ENCODE measurements around the gene SERBP1. TPM values are rescaled to one million over a fixed set of nuclear protein-coding genes. Genes with fewer than 3 reads are reported as not detected.

The SERBP1 gene
- total RNA-seq, 1 experiment from 2014 or later, result 315 TPM

DNA sequence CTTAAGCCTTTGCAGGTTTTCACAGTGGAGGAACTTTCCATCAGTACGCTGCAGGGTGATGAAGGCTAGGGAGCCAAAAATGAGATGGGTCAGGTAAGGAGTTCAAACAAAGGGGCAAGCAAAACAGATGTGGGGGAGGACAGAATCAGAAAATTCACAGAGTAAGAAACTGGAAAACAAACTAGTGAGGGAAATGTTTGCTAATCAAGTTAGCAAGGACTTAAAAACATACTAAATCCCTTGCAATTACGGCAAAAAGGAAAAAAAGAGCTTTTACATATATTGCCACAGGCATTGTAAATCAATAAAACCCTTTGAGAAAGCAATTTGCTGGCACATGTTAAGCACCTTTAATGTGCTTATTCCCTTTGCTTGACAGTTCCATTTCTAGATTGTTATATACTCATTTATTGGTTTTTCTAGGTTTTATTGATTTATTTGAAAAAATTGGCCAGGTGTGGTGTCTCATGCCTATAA lies 45.8 kb upstream of the SERBP1 start:
- no peak for TF ChIP-seq CTCF (IDR thresholded peaks at IDR 0.05; ENCODE audit: unreplicated experiment)
- H3K9me3 Mint-ChIP-seq (ENCODE audit: unreplicated experiment), result no peaks in the 10 kb centered on the region
- ChIA-PET CTCF (interaction anchor here (0.8 to 1.3 kb wide), 2 partner anchors 24 to 29 kb away, joined by 3 to 5 read pairs; no protein-coding TSS in a partner anchor), POLR2A (interaction anchor here (1.1 kb wide), 1 partner anchor 483 kb away, joined by 4 read pairs; no protein-coding TSS in a partner anchor)
- peaks cover 9% of the 10 kb centered on the region for H3K36me3 Mint-ChIP-seq (ENCODE audit: insufficient read depth, unreplicated experiment)
- H3K4me3 Mint-ChIP-seq (ENCODE audit: unreplicated experiment), result no peak overlapping the region
- H3K4me1 Mint-ChIP-seq (ENCODE audit: insufficient read depth, unreplicated experiment), result peaks cover 10% of the 10 kb centered on the region
- BruUV-seq (replicated peaks), result no TSS peak
- intact Hi-C loops (cut with micrococcal nuclease), result no loop called here
- no peaks in the 10 kb centered on the region for H3K27me3 Mint-ChIP-seq (ENCODE audit: insufficient read depth, unreplicated experiment)
- H3K27ac Mint-ChIP-seq (ENCODE audit: low read depth, unreplicated experiment), result no peak overlapping the region
- DNase-seq (ENCODE audit: unreplicated experiment), result no peak

DNA sequence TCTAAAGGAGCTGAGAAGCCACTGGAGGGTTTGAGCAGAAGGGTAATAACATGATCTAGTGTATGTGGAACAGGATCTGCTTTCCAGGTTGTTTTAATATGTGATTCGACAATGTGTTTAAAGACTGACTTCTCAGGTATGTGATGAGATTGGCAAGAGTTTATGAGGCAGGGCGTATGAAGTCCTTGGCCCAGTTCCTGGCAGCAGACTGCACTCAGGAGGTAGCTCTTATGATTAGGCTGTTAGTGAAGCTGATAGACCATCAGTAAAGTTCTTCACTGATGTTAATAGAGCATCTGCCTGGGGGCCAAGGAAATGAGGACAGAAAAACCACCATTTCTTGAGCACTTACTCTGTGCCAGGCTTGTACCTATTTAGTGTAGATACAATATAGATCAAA lies 41.9 kb upstream of the SERBP1 start:
- POLR2A ChIA-PET, result no interaction called here
- CTCF ChIA-PET, result interaction anchor here (0.6 to 1.0 kb wide), 2 partner anchors 289 to 1278 kb away, joined by 3 to 4 read pairs; no protein-coding TSS in a partner anchor
- H3K27me3 Mint-ChIP-seq (ENCODE audit: insufficient read depth, unreplicated experiment), result no peaks in the 10 kb centered on the region
- no peaks in the 10 kb centered on the region for H3K9me3 Mint-ChIP-seq (ENCODE audit: unreplicated experiment)
- no peak overlapping the region for H3K27ac Mint-ChIP-seq (ENCODE audit: low read depth, unreplicated experiment)
- no peak for TF ChIP-seq CTCF (IDR thresholded peaks at IDR 0.05; ENCODE audit: unreplicated experiment)
- intact Hi-C loops (cut with micrococcal nuclease), result no loop called here
- H3K36me3 Mint-ChIP-seq (ENCODE audit: insufficient read depth, unreplicated experiment), result peaks cover 9% of the 10 kb centered on the region
- no peak overlapping the region for H3K4me3 Mint-ChIP-seq (ENCODE audit: unreplicated experiment)
- H3K4me1 Mint-ChIP-seq (ENCODE audit: insufficient read depth, unreplicated experiment), result no peaks in the 10 kb centered on the region
- DNase-seq (ENCODE audit: unreplicated experiment), result no peak
- no TSS peak for BruUV-seq (replicated peaks)

DNA sequence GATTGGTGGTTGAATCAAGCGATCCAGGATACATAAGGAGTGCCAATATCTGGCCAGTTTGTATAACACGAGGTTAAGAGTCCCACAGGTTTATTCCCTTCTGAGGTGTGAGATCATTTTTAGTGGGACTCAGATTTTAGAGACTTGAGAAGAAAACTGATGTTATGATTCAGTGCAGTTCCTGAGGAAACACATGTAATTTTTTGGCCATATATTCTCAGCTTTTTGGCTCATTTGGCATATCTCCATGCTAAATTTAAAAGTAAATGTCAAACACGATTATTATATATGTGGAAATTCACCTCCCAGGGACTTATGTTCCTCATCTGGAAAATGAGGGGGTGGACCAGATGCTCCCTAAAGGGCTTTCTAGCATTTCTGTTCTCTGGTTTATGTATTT lies 39.2 kb upstream of the SERBP1 start:
- H3K27me3 Mint-ChIP-seq (ENCODE audit: insufficient read depth, unreplicated experiment), result no peaks in the 10 kb centered on the region

DNA sequence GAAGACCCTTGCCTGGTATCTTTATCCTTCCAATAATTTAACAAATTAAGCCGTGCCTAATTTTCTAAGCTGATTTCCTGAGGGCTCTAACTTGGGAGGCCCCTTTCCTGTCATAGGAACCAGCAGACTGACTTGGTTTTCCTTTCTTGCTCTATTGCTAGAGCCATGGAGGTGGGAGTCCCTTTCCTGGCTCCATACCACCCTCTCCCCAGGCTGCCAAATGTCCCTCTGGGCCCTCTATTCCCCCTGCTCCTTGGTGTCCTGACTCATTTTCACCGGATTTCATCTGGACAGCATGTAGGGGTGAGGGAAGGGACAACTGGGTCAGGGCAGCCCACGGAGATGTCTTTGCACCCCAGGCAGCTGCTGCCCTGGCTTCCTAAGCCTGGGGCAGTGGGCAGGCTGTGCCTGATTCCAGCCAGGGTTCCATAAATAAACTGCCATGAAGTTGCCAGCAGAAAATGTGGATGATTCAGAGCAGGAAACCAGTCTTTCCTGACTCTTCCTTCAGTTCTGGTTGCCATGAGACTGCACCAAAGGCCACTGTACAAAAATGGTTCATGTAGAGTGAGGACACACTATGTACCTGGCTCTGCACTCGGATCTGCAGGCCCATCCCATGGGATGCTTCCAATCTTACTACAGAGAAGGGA lies 38.0 kb upstream of the SERBP1 start:
- POLR2A ChIA-PET, result interaction anchor here (0.6 kb wide), 1 partner anchor 68 kb away, joined by 3 read pairs; no protein-coding TSS in a partner anchor
- H3K4me1 Mint-ChIP-seq (ENCODE audit: insufficient read depth, unreplicated experiment), result no peaks in the 10 kb centered on the region

More for the DNA sequence above, 39.2 kb upstream of the SERBP1 start:
- no peak for DNase-seq (ENCODE audit: unreplicated experiment)
- Mint-ChIP-seq H3K36me3 (ENCODE audit: insufficient read depth, unreplicated experiment) (no peaks in the 10 kb centered on the region), H3K9me3 (ENCODE audit: unreplicated experiment) (no peaks in the 10 kb centered on the region), H3K4me3 (ENCODE audit: unreplicated experiment) (no peak overlapping the region), H3K4me1 (ENCODE audit: insufficient read depth, unreplicated experiment) (no peaks in the 10 kb centered on the region), H3K27ac (ENCODE audit: low read depth, unreplicated experiment) (no peak overlapping the region)
- POLR2A ChIA-PET, result no interaction called here
- BruUV-seq (replicated peaks), result no TSS peak
- CTCF ChIA-PET, result no interaction called here
- intact Hi-C loops (cut with micrococcal nuclease), result no loop called here
- no peak for TF ChIP-seq CTCF (IDR thresholded peaks at IDR 0.05; ENCODE audit: unreplicated experiment)

More for the DNA sequence above, 38.0 kb upstream of the SERBP1 start:
- H3K36me3 Mint-ChIP-seq (ENCODE audit: insufficient read depth, unreplicated experiment), result no peaks in the 10 kb centered on the region
- no peak for TF ChIP-seq CTCF (IDR thresholded peaks at IDR 0.05; ENCODE audit: unreplicated experiment)
- intact Hi-C loops (cut with micrococcal nuclease), result no loop called here
- H3K27ac Mint-ChIP-seq (ENCODE audit: low read depth, unreplicated experiment), result no peak overlapping the region
- DNase-seq (ENCODE audit: unreplicated experiment), result peak; percentile 16
- no peaks in the 10 kb centered on the region for H3K27me3 Mint-ChIP-seq (ENCODE audit: insufficient read depth, unreplicated experiment)
- no peak overlapping the region for H3K4me3 Mint-ChIP-seq (ENCODE audit: unreplicated experiment)
- BruUV-seq (replicated peaks), result no TSS peak
- CTCF ChIA-PET, result no interaction called here
- H3K9me3 Mint-ChIP-seq (ENCODE audit: unreplicated experiment), result no peaks in the 10 kb centered on the region

All from MCF 10A (cell line).